ELF-1 (cell line): Measurements from ENCODE around the gene NPAS3.

Experiments
- DNase-seq: peaks from one replicate; pipeline ENCODE4 v3.0.0-alpha.2; 2016; ENCODE audit warnings: low read depth, low spot score

Gene NPAS3

DNA sequence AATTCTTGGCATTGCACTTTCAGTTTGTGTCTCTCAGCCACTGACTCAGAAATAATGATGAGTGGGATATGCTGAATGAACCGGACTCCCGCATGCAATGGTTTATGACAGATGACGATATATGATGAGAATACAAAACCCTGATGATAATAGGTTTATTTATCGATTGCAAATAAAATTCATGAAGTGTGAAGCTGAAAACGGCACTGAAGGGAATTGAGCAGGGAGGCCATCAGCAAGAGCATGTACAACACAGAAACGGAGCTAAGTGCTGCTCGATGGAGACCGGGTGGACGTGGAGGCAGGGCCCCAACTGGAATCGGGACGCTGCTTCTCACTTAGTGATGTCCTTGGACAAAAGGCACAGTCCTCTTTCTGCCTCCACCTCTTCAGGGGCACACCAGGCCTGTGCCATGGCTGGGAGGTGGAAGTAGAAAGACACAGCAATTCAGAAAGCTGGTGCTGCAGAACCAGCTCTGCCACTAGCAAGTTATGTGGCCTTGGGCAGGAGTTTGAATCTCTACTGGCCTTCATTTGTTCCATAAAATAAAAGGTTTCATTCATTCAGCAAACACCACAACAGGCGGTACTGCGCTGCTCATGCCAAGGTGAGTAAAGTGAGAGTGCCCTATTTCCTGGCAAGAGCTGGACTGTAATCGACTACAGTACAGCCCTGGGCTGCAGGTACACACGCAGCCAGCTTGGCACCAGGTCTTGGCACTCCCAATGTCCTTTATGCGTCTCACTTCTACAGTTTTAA, 895.2 kb downstream of the NPAS3 start:
- no peak for DNase-seq

DNA sequence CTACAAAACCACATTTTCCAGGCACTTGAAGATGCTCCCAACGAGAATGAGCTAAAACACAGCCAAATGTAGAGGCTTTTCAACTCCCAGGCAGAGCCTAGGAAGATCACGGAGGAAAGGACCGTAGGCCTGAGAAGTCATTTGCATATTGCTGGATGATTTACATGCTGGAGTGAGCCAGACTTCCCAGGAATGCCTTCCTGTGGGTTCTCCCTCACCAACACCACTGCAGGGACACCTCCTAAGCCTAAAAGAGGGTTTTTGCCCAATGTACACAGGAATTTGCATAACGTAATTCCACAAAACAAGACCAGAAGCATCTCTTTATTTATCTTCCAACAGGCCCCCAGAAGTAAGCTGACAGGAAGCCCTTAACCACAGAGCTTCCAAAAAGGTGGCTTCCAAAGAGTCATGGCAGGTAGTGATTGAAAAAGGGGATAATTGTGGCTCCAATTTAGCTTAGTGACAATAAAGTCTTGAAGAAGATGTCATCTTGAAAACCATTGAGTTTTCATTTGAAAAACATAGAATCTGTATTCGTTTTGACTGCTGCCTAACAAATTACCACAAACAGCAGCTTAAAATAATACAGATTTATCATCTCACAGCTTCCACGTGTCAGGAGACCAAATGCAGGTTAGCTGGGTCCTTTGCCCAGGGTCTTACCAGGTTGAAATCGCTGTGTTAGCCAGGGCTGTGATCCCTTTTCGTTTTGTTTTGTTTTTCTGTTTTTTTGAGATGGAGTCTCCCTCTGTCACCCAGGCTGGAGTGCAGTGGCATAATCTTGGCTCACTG, 896.0 kb downstream of the NPAS3 start:
- DNase-seq = no peak

DNA sequence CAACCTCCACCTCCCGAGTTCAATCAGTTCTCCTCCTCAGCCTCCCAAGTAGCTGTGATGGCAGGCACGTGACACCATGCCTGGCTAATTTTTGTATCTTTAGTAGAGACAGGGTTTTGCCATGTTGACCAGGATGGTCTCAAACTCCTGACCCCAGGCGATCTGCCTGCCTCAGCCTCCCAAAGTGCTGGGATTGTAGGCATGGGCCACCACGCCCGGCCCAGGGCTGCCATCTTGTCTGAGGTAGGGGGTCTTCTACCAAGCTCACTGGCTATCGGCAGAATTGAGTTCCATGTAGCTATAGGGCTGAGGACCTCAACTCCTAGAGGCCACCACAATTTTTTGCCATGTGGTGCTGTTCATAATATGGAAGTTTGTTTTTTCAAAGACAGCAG, 896.6 kb downstream of the NPAS3 start:
- no peak for DNase-seq

DNA sequence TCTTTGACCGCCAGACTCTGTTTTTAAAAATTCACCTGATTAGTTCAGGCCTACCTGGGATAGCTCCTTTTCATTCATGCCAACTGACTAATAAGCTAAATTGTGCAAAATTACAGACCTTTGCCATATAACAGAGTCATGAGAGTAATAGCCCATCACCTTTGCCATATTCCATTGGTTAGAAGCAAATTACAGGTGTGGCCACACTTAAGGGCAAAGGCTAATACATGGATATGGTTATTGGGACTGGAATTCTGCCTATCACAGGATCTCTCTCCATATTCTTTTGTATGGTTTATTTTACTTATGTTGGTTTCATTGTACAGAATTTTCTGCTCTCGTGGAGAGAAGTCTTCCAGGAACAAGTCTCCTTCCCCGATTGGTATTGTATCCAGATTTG, 897.0 kb downstream of the NPAS3 start:
- no peak for DNase-seq

DNA sequence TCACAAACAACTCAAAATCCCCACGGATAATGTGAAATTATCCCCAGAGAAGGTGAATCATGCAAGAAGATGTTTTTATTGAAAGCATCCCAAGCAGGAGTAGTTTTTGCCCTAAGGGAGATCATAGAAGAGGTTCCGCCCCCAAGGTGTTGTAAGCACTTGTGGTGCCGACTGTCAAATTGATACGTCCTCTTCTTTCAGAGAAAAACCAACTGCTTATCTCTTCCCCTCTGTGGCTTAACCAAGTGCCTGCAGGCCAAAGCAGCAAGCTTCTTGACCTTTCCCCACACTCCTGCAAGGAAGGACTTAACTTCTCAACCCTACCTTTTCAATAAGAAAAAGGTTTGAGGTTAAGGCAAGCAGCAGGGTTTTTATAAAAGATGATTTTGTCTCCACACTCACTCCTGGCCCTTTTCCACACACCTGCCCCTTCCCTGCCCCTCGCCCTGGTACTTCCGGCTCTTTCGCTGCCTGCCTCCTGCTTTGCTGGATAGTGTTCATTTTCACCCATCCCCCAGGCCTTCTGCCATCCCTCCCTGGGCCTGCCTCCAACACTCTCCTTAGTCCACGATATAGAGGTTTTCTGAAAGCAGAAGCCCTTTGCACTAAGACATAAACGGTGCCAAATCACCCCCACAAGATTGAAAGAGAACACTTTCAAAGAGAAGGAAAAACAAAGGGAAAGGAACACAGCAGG, 897.7 kb downstream of the NPAS3 start:
- peak; percentile 39 for DNase-seq

DNA sequence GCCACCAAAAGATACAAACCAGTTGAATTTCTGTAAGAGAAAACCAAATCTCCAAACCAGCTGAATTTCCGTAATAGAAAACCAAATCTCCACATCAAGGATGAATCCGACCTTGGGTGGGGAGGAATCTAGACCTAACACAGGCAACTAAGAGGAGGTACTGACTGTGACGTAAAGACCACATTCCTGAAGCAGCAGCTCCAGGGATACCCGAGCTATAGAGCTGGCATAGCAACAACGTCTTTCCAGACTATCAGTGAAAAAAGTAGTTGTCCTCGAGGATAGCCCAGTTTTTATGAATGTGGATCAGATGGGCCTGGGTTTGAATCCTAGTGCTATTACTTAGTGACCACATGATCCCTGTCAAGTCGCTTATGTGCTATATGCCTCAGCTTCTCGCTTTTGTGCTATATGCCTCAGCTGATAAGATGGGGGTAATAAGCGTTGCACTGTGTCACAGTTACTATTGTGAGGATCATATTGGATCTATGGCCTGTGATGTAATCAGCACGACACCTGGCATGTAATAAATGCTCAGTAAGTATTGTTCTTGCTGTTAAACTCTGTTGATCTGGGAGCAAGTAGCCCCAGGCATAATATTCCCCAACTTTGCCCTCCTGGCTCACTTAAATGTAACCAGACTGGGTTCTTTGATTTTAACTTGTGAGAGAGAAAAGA, 898.4 kb downstream of the NPAS3 start:
- no peak for DNase-seq

DNA sequence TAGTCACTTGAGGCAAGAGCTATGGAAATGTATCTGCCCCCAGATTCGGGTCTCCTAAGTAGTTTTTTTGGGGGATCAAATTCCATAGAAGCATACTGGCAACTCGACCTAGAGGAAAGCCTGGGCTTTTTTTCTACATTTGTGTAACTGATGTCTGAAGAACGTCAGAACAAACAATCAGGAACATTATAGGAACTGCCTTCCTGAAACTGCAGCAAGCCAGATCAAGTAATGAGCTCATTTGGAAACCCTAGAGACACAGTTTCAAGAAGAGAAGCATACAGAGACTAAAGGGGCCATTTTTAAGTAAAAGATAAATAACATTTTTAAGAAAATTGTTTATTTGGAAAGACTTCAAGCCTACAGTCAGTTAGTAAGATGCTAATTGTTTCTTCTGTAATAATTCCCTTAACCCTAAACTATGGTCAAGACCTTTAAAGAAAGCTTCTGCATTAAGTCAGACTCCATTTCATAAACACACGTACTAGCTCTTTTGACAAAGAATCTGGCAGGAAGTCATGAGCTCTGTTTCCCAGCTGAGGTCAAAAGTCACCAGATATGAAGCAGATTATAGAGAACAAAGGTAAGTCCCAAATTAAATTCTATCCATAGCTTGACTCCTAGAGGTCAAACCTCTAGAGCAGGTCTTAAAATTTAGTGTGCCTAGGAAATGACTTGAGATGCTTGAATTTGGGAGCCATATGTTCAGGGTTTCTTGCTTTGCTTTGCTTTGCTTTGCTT, 899.4 kb downstream of the NPAS3 start:
- DNase-seq = no peak

DNA sequence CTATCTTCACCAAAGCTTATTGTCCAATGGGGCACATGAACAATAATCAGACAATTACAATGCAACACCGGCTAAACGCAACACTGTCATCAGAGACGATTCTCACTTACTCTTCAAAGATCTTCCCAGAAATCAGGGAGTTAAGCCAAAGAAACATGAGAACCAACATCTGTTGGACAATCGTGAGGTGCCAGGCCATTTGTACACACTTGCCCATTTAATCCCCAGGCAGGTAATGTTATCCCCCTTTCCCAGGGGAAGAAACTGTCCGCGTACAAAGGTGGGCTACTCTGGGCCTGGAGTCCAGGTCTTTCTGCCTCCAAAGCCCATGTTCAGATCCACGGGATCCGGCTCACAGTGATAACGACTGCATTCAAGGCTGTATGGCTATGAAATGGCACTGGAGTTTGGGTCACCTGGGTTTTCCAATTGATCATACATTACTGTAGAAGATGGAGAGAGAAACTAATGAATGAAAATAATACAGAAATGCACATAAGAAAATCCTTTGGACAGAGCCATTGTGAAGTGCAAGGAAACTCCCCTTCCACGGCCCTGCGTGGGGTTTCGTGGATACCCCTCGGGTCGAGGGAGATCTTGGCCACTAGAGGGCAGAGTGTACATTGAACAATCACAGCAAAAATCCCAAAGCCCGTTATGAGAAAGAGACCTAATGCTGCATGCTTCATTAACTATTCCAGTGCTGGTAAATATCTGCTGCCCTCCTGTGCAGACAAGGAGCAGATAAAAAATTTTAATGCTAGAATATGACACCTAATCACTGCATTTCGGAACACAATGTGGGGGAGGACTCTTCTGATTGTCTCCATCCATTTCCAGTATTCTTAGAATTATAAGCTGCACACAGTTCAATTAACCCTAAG, 900.8 kb downstream of the NPAS3 start:
- DNase-seq = peak; percentile 38

DNA sequence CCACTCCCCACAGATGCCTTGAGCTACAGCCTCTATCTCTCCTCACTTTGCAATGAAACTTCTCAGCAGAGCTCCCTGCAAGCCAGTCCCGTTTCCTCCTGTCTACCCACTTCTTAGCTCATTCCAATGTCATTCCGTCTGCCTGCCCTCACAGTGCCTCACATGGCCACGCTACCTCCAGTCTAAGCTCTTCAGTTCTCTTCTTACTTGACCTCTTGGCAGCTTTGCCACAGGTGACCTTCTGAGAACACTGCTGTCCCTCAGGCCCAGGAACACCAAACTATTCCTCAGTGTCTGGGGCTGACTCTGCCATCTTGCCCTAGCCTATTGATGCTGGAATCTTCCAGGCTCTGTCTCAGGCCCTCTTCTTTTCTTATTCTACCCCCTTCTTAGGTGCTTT, 902.1 kb downstream of the NPAS3 start:
- DNase-seq = no peak

DNA sequence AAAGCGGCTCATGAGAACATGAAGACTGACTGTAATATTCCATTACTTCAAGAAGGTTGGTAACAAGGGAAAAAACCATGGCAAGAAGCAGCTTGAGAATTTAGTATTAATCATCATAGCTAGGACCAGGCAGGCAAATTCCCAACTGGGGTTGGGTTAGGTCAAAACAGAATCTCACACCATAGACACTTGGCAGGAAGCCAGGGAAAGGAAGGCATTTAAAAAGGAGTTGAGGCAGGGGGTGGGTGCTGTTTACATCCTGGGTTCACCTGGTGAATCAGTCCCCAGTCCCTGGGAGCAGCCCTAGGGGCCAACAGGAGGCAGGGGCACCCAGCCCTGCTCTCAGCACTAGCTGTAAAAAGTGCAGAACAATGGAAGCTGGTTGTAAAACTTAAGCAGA, 903.6 kb downstream of the NPAS3 start:
- DNase-seq = no peak

DNA sequence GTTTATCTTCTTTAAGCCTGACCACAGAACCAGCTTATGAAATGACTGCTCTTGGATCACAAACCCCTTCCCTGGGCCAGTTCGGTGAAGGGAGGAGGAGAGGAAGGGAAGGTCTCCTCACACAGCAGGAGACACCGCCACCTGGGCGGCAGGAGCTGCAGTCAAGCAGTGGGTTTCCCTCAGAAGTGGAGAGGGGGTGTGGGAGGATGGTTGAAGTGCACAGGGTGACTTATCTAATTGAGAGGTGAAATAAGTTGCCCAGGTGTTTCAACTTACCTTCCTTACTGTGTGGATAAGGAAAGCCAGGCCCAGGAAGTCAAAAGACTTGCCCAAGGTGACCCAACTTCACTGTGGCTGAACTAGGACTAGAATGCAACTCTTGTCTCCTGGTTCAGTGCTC, 905.4 kb downstream of the NPAS3 start:
- DNase-seq = no peak

DNA sequence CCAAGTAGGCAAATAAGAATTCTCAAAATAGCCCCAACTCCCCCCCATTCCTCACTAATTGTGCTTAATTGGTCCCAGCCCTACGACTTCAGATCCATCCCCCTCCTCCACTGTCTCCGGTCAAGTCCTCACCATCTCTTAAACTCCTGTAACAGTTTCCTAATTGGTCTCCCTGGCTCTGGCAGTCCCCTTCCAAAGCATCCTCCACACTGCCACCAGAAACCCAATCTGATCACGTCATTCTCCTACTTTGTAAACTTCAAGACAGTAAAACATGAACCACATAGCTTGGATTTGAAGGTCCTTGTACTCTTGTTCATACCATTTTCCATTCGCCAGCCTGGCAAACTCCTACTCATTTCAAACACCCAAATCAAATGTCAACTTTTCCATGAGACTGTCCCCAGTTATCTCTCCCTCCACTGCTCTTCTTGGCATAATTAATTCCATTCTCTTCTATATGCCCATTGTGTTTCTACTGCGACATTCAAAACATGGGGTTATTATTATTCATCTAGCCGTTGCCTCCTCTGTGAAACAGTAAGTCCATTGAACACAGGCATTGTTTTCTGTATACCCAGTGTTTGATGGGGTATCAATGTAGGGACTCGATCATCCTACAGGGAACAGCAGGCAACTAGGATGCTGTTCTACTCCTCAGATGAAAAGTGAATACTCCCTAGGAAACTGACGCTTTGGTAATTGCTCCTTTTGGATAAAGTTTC, 907.6 kb downstream of the NPAS3 start:
- no peak for DNase-seq

DNA sequence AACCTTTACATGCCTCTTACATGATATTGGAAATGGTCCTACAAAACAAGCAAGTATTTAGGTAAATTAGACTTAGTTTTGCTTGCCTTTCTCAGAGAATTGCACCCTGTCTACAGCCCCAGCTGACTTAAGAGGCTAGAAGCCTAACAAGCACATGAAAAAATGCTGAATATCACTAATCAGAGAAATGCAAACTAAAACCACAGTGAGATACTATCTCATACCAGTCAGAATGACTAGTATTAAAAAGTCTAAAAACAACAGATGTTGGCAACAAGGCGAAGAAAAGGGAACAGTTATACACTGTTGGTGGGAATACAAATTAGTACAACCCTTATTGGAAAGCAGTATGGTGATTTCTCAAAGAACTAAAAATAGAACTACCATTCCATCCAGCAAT, 908.4 kb downstream of the NPAS3 start:
- DNase-seq = no peak

DNA sequence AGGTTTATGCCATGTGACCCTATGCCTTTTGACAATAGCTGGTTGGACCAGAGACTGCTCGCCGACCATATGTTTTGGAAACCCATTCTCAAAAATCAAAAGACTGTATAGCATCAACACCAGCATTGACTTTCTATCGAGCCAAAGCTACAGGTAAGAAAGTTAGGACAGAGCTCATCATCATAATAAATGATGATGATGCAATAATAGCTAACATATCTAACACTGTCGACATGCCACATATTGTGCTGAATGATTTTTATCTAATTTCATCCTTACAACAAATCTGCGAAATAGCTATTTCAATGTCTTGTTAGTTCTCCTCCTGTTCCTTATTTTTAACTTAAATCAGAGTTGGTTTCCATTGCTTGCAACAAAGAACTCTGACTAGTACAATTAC, 909.3 kb downstream of the NPAS3 start:
- DNase-seq = no peak

DNA sequence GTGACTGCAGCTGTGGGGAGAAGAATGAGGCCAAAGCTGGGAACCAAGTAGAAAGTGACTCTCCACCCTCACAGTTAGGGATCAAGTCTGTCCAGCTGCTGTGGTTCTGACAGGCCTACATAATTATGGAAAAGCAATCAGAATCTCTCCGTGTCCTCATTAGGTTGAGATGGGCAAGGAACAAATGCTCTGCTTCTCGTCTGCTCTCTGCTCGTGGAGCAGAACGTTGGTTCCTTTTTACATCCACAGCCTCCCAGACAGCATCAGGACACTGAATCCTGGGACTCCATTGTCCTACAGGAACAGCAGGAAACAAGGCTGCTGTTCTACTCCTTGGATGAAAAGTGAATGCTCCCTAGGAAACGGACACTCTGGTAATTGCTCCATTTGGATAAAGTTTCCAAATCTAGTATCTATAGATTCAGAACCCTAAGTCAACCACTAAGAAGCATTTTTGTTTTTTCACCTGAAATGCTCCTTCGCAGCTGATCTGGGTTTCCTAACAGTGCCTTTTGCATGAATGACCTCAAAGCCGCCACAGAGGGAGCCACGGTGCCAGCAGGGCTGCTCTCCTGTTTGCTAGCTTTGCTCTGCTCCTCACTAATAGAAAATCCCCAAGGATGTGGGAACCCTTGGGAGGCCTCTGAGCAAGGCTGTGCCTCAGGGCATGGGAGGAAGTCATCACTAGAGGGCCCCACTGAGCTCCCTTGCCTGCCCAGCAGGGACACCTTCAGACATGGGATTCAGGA, 910.2 kb downstream of the NPAS3 start:
- DNase-seq = peak; percentile 97

DNA sequence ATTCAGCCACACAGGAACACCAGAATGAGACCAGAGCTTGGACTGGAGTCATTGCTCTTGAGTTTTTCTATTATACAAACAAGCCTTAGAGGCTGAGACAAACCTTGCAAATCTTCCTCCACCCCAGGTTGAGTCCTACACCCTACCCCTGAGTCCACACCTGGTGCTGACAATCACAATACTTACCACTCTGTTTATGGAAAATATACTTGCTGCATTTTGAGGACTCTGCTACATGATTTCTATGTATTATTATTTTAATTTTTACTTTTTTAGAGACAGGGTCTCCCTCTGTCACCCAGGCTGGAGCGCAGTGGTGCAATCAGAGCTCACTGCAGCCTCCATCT, 910.7 kb downstream of the NPAS3 start:
- DNase-seq = no peak

DNA sequence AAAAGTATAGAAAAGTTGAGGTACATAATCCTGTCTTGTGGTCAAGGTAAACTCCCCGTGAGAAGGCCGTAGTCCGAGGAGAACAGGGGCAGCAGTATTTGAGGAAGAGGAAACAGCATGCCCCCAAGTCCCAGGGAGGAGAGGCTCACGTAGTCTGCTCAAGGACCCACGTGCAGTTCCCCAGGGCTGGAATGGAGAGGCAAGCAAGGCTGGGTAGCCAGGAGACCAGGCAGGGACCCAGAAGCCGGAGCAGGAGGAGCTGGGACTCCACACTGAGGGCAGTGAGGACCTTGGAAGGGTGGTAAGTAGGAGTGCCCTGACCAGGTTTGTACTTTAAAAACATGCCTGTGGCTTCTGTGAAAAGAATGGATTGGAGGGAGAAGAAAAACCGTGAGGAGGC, 912.1 kb downstream of the NPAS3 start:
- DNase-seq = no peak

DNA sequence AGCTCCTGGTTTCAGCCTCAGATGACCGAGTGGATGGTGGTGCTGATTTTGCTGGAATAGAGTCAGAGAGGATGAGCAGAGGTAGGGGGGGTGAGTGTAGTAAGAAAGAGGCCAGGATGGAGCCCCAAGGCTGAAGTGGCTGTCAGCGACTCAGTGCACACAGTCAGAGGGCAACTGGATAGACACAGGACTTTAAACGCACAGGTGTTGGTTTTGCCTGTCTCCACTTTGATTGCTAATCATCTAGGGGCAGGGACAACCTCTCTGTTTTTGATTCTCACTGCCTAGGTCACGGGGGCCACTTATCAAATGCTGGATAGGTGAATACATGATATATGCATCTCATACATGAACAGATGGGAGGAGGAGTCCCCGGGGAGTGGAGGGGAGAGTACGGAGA, 912.7 kb downstream of the NPAS3 start:
- no peak for DNase-seq

DNA sequence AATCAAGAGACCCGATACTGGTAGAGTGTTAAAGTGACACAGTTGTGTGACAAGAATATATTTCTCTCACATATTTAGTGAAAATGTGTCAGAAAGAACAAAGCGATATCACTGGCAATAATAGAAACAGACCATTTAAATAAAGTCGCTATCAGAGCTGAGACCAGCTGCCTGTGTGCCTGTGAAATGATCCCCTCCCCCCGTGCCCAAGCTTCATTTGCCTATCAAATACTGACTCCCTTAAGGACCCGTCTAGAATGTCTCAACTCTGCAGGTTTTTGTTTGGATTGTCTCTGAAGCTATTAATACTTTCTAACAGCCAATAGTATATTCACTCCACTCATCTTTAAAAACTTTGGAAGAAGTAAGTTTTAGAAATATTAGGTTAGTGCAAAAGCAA, 913.3 kb downstream of the NPAS3 start:
- no peak for DNase-seq
